ENCODE data around the gene PI4KA.

The PI4KA gene

DNA sequence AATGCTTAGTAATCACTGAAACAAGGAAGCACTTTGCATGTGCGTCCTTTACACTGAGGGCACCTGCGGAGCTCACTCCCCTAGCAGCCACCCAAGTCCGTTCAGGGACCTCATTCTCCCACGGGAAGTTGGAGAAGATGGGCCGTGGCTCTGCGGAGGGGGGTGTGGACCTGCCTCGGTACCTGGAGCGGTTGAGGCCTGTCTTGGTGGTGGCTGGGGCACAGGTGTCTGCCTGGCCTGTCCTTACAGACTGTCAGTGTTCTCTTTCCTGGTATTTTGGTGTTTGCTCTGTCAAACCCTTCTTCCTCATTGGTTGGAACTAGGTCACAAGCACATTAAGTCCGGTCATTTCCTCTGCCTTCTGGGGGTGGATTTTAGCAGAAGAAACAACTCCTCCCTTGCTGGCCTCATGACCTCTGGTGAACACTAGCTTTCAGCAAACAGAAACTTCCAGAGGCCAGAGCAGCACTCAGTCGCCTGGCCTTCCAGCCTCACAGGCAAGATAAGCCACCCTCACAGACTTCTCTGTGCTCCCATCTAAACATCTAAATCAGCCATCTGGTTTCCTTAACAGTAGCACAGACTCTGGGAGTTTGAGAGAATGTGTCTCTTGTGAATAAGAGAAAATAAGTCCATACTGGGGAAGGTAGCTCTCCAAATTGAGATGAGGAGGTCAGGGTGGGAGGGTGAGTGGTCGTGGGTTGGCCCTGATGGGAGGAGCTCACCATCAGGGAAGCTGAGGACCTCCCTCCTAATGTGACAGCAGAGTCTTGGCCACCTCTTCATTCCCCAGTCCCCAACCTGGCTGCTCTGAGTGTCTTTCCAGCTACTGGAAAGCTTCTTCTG, 8.8 kb upstream of the PI4KA start:
- no peak overlapping the region for H3K4me3 ChIP-seq (ENCODE audit: low read depth, low read length)
- DNase-seq (ENCODE audit: low read depth) = no peak
- TF ChIP-seq, protein P1, sequence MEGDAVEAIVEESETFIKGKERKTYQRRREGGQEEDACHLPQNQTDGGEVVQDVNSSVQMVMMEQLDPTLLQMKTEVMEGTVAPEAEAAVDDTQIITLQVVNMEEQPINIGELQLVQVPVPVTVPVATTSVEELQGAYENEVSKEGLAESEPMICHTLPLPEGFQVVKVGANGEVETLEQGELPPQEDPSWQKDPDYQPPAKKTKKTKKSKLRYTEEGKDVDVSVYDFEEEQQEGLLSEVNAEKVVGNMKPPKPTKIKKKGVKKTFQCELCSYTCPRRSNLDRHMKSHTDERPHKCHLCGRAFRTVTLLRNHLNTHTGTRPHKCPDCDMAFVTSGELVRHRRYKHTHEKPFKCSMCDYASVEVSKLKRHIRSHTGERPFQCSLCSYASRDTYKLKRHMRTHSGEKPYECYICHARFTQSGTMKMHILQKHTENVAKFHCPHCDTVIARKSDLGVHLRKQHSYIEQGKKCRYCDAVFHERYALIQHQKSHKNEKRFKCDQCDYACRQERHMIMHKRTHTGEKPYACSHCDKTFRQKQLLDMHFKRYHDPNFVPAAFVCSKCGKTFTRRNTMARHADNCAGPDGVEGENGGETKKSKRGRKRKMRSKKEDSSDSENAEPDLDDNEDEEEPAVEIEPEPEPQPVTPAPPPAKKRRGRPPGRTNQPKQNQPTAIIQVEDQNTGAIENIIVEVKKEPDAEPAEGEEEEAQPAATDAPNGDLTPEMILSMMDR (IDR thresholded peaks at IDR 0.05; ENCODE audit: insufficient read depth, low read depth, low read length, missing control alignments) = no peak

DNA sequence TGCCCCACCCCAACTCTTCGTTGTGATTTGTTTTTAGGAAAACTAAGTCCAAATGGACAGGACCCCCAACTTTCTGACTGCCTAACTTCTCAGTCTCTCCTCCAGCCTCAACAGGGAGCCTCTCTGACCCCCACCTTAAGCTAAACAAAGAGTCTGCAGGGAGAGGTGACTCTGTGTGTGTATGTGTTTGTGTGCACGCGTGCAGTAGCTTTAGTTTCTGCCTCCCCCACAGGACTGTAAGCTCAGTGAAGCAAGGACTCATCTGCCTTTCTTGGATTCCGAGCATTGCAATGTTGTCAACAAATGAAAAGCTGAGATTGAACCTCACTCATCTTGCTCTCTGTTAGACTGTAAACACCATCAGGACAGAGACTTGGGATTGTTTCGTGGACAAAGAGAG, 8.1 kb upstream of the PI4KA start:
- no peak for DNase-seq (ENCODE audit: low read depth)
- TF ChIP-seq, protein P1 (IDR thresholded peaks at IDR 0.05; ENCODE audit: insufficient read depth, low read depth, low read length, missing control alignments) = no peak
- H3K4me3 ChIP-seq (ENCODE audit: low read depth, low read length) = no peak overlapping the region

DNA sequence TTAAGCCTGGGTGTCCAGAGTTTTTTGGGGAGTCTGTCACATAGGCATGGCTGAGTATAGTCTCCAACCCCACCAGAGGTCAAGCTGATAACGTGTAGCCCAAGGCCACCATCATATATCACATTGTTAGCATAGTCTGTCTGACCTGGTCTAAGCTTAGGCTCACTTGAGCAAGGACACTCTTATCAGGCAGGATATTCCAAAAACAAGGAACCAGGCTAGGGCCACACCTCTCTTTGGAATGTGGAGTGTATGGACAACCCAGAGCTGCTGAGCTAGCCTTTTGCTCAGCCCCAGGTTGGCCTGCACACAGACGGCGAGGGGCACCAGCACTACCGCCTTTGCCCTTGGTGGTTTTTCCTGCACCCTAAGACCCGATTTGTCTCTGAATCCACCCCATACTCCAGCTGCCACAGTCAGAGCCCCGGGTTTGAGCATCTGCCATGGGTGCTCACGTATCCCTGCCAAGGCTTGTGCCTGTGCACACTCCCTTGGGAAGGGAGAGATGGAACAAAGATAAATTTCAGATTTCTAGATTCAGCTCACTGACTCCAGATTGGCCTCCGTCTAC, 7.3 kb upstream of the PI4KA start:
- no peak overlapping the region for H3K4me3 ChIP-seq (ENCODE audit: low read depth, low read length)
- DNase-seq (ENCODE audit: low read depth) = no peak
- TF ChIP-seq, protein P1 (IDR thresholded peaks at IDR 0.05; ENCODE audit: insufficient read depth, low read depth, low read length, missing control alignments) = no peak

DNA sequence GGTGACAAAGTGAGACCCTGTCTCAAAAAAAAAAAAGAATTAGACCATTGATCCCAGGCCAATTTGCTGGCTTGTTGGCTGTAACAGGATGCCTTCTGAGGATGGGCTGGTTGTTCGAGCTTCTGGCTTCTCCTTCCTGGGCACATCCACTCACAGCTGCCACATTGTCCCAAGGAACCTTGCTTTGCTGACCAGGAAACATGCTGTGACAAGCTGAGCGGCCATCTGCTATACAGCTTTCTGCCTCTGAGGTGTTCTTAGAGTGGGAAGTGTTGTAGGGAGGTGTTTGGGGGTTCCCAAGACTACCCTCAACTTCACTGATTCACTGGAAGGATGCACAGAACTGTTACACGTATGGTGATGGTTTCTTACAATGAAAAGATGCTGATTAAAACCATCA, 6.7 kb upstream of the PI4KA start:
- TF ChIP-seq, protein P1 (IDR thresholded peaks at IDR 0.05; ENCODE audit: insufficient read depth, low read depth, low read length, missing control alignments) = no peak
- no peak for DNase-seq (ENCODE audit: low read depth)
- H3K4me3 ChIP-seq (ENCODE audit: low read depth, low read length) = no peak overlapping the region

DNA sequence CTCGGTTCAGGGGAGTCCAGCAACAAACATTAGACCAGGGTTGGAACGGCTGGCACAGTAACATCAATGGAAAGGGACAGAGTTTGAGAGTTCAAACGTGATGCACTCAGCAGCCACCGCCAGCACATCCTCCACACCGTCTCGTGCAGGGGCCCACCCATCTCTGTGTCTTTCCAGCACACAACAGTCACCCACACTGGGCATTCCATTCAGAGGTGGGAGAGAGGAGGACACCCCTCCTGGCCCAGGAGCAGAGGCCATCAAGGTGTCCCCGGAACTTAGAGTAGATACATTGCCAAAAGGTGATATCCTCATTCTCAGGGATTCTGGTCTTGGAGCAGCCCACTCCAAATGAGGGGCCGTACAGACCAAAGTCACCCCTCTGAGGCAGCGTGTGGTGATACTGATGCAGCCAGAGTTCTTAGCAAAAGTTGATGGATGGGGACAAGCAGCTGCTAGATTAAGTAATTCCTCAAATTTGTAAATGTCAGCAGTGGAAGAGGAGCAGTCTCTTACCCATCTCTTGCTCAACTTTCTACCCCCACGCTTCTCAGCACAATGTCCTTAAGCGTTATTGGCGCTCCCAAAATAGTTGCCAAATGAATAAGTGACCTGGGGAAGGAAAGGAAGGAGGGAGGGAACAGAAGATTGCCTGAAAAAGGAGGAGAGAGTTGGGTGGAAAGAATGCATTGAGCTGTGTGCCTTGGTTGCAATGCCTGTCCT, 5.7 kb upstream of the PI4KA start:
- TF ChIP-seq, protein P1 (IDR thresholded peaks at IDR 0.05; ENCODE audit: insufficient read depth, low read depth, low read length, missing control alignments) = no peak
- DNase-seq (ENCODE audit: low read depth) = no peak
- H3K4me3 ChIP-seq (ENCODE audit: low read depth, low read length) = no peak overlapping the region

DNA sequence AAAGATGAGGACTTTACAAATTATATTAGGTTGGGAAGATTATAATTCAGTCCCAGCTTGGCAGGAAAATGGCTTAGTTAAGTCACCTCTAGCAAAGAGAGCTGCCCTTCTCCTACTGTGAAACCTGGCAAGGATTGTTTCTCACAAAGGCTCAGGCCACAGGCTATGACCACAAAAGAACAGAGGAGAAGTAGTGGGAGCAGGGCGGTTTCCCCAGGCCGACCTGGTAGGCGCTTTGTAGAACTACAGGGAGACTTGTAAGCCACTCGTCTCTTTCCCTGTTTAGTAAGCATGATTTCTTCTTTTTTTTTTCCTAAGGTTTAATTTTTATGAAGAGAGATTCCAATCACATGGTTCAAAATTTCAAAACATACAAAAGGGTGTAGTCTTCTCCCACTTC, 4.8 kb upstream of the PI4KA start:
- TF ChIP-seq, protein P1 (IDR thresholded peaks at IDR 0.05; ENCODE audit: insufficient read depth, low read depth, low read length, missing control alignments) = no peak
- no peak overlapping the region for H3K4me3 ChIP-seq (ENCODE audit: low read depth, low read length)
- no peak for DNase-seq (ENCODE audit: low read depth)

Data from GM12865 (cell line).